HG03139 (cell line): ENCODE data around the gene SLPI.

ENCODE experiments used
- ATAC-seq: cut with Tn5 transposase; IDR thresholded peaks from one replicate; pipeline ENCODE4 v1.9.1; 2021; ENCODE audit not compliant: unreplicated experiment

SLPI gene

DNA sequence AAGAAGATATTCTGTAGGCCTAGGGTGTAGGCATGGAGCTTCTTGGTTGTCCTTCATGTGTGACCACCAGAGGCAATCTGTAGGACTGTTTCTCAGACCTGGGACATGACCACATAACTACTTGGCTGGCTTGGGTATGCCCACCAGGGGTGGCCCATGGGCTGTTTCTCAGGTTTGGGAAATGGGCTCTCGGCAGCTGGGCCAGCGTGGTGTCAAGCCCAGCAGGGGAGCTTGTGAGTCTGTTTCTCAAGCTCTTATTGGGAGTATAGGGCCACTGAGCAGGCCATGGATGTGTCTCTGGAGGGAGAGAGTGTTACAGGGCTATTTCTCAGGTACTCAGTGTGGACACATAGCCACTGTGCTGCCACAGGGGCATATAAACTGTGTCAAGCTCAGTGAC is 35.7 kb downstream of the SLPI start:
- ATAC-seq, result no peak

DNA sequence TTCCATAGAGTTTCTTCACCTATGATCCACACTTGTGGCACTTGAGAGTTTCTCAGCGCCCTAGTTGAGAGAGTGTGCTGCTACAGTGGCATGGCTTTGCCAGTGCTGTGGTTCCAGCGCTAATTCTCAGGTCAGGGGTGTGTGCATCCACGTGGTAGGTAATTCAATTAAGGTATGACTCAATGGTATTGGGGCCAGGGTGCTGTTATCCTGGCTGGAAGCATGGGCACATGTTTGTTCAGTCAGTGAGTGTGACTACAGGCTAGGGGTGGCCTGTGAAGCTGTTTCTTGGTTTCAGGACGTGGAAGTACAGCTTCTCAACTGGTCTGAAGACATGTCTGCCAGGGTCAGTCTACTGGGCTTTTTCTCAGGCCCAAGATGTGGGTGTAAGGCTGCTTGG is 36.2 kb downstream of the SLPI start:
- no peak for ATAC-seq

DNA sequence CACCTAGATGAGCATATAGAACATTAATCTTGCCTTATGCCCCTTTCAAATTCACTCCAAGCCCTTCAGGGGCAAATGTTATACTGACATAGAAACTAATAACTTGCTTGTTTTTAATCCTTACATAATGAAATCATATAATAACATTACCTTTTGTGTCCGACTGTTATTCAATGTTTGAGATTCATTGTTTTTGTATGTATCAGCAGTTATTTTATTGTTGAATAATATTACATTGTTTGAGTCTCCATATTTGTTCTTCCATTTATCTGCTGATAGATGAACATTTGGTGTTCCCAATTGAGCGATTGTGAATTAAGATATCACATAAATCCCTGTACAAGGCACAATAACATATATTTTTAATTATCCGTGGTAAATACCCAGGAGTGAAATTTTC is 41.5 kb downstream of the SLPI start:
- no peak for ATAC-seq

- no peak for ATAC-seq
These were observed 42.5 kb downstream of the SLPI start for GRCh38 chr20:45211569-45212474.

DNA sequence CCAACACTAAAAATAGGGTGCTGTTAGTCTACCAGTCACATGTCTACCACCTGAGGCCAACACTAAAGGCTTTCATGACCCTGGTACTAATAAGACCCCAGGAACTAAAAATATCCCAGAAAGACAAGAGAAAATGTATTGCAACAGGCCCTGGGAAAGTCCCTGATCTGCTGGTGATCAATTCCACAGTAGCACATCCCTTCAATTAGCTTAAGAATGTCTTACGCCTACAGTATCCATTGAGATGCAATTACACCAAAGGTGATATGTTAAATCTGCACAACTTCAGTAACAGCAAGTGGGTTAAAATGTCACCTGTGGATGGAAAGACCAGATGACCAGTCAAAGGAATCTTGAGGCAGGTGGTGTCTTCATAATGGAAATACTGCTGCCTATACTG is 44.4 kb downstream of the SLPI start:
- no peak for ATAC-seq

DNA sequence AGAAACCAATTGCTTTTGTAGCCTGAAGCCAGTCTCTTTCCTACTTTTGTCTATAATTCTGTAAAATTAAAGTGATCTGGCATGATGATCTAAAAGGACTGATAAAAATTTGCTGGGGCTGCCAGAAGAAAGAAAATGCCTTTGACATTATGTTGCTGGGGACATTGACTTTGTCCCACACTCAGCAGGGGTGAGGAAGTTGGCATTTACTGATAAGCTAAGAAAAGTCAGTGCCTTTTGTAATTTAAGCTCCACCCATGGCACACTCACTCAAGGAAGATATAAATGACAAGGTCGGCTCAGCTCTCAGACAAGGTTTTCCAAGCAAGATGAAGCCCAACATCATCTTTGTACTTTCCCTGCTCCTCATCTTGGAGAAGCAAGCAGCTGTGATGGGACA is 47.6 kb downstream of the SLPI start, which contains the start of gene SEMG1:
Gene SEMG1 (plus strand): TSS at position 309 of the 400 bp plus-strand sequence. CDS start 21 bp downstream, at position 330.
- no peak for ATAC-seq
